Mesothelial cell of epicardium (in vitro differentiated cells): ENCODE results near the gene TRIM28. TPM values are rescaled to one million over a fixed set of nuclear protein-coding genes. Genes with fewer than 3 reads are reported as not detected.

Experiments
- DNase-seq, 2 experiments: peaks; one replicate each; pipeline ENCODE4 v3.0.0; 2021; ENCODE audit warnings: low spot score in 2 of 2; ENCODE audit not compliant: unreplicated experiment in 2 of 2
- H3K27ac Mint-ChIP-seq: 2 replicates; pipeline ENCODE4 v1.8.0; 2021; ENCODE audit warnings: mixed read lengths
- H3K27me3 Mint-ChIP-seq: 2 replicates; pipeline ENCODE4 v1.8.0; 2021; ENCODE audit warnings: low read depth, mixed read lengths
- H3K36me3 Mint-ChIP-seq: 2 replicates; pipeline ENCODE4 v1.8.0; 2021; ENCODE audit warnings: mixed read lengths
- H3K4me1 Mint-ChIP-seq: 2 replicates; pipeline ENCODE4 v1.8.0; 2021; ENCODE audit warnings: mixed read lengths
- H3K4me3 Mint-ChIP-seq: 2 replicates; pipeline ENCODE4 v1.8.0; 2021; ENCODE audit warnings: mild to moderate bottlenecking, moderate library complexity, mixed read lengths
- H3K9me3 Mint-ChIP-seq: 2 replicates; pipeline ENCODE4 v1.8.0; 2021; ENCODE audit warnings: mixed read lengths
- CTCF ChIP-seq: fragments of 200-600 bp; sonication (generic); IDR thresholded peaks from one replicate; pipeline ENCODE4 v1.5.0; 2021; ENCODE audit warnings: antibody characterized with exemption; ENCODE audit not compliant: unreplicated experiment
- total RNA-seq: library from RNA; stranded (reverse); gene quantifications from 3 replicates; pipeline ENCODE4 v1.2.1, GENCODE V29; 2021

TRIM28 gene
- total RNA-seq, 1 donor from 2014 or later: 577 TPM

- Mint-ChIP-seq H3K9me3 (no peaks in the 10 kb centered on the region), H3K36me3 (peaks cover 24% of the 10 kb centered on the region), H3K27ac (peak overlapping the region; percentile 99), H3K27me3 (no peaks in the 10 kb centered on the region), H3K4me3 (peak overlapping the region; percentile 94), H3K4me1 (peaks cover 54% of the 10 kb centered on the region)
- TF ChIP-seq CTCF: no peak
- no peak for DNase-seq
Observed at GRCh38 chr19:58556622-58557220, 12.9 kb downstream of the TRIM28 start.

GRCh38 chr19:58557221-58558065, 13.6 kb downstream of the TRIM28 start:
- DNase-seq: no peak
- TF ChIP-seq CTCF: no peak
- Mint-ChIP-seq H3K4me3 (peak overlapping the region; percentile 94), H3K4me1 (peaks cover 54% of the 10 kb centered on the region), H3K9me3 (no peaks in the 10 kb centered on the region), H3K27ac (peak overlapping the region; percentile 99), H3K36me3 (peaks cover 20% of the 10 kb centered on the region), H3K27me3 (no peaks in the 10 kb centered on the region)

GRCh38 chr19:58558066-58558622, 14.3 kb downstream of the TRIM28 start, which contains the start of gene UBE2M:
Gene UBE2M (minus strand): TSS chr19:58558611. CDS start chr19:58558381, 230 bp downstream.
- Mint-ChIP-seq H3K4me1 (peaks cover 54% of the 10 kb centered on the region), H3K36me3 (peaks cover 15% of the 10 kb centered on the region), H3K27ac (peak within 1 kb of the TSS; percentile 100), H3K9me3 (no peaks in the 10 kb centered on the region), H3K27me3 (no peaks in the 10 kb centered on the region), H3K4me3 (peak within 1 kb of the TSS; percentile 96)
- TF ChIP-seq CTCF: no peak
- DNase-seq: no peak

- no peaks in the 10 kb centered on the region for H3K27me3 Mint-ChIP-seq
- H3K4me1 Mint-ChIP-seq: peaks cover 51% of the 10 kb centered on the region
- TF ChIP-seq CTCF: no peak
- H3K27ac Mint-ChIP-seq: peak overlapping the region; percentile 100
- peak; percentile 99 to 100 for DNase-seq
- H3K9me3 Mint-ChIP-seq: no peaks in the 10 kb centered on the region
- H3K36me3 Mint-ChIP-seq: peaks cover 12% of the 10 kb centered on the region
- peak overlapping the region; percentile 96 for H3K4me3 Mint-ChIP-seq
Observed at GRCh38 chr19:58558623-58559274, 14.9 kb downstream of the TRIM28 start.

GRCh38 chr19:58559275-58560006, 15.6 kb downstream of the TRIM28 start:
- Mint-ChIP-seq H3K9me3 (no peaks in the 10 kb centered on the region), H3K36me3 (peaks cover 11% of the 10 kb centered on the region), H3K27me3 (no peaks in the 10 kb centered on the region), H3K4me1 (peaks cover 44% of the 10 kb centered on the region), H3K4me3 (peak overlapping the region; percentile 96), H3K27ac (peak overlapping the region; percentile 100)
- TF ChIP-seq CTCF: no peak
- DNase-seq: peak; percentile 64 to 85
